Measurements from ENCODE around the gene TACO1. TPM values are rescaled to one million over a fixed set of nuclear protein-coding genes. Genes with fewer than 3 reads are reported as not detected.

The TACO1 gene
- total and polyA plus RNA-seq, 10 of the 15 experiments (the other 5 are each of a cell fraction or from before 2014, with no cell fraction given), result 8.5 to 38.6 (median 27.0) TPM

DNA sequence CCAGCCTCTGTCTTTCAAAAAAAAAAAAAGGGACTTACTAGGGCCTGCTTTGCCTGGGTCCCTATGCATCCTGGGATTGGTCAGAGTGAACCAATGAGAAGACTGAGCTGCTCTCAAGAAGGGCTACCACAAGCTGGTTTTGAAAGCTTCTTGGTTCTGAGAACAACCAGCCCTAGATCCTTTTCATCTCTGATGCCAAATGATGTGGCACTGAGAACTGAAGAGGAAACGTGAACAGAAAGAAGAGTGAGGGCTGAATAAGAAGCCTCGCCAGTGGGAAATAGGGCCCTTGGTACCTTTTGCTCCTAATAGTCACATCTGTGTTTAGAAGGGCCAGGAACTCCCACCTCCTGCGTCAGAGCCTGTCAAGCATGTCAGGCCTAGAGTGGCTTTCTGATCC, 10.7 kb downstream of the TACO1 start:
- no peaks in the 10 kb centered on the region for H3K27me3 ChIP-seq (replicated peaks in 1 of 2; ENCODE audit: control insufficient read depth in 2 of 2, insufficient read depth in 2 of 2, low read length in 1 of 2)
- POLR2A ChIA-PET, result interaction anchor here (0.6 to 1.9 kb wide), 2 partner anchors 93 to 186 kb away, joined by 3 to 6 read pairs; no protein-coding TSS in a partner anchor
- CTCF ChIA-PET, result interaction anchor here (0.6 to 8.1 kb wide), 44 partner anchors 10 to 530 kb away, joined by 3 to 162 read pairs (median 5); partner anchors contain the start of genes ACE, CYB561, DCAF7 and FTSJ3
- intact Hi-C loops (cut with micrococcal nuclease; ENCODE audit: unreplicated experiment), result no loop called here
- DNase-seq (ENCODE audit: low read depth, low spot score) (no peak), FAIRE-seq (no peak), ATAC-seq (peak; percentile 55)
- H3K9me3 ChIP-seq (replicated peaks; ENCODE audit: control insufficient read depth, insufficient read depth, low read length), result no peaks in the 10 kb centered on the region
- WGBS (ENCODE audit: insufficient coverage, insufficient replicate concordance, low lambda C conversion rate, missing lambda C conversion rate), result 3% methylated on average over 3 of the region's 3 CpGs
- no peak overlapping the region for H3K4me3 ChIP-seq
- no peak overlapping the region for H3K4me2 ChIP-seq (ENCODE audit: control insufficient read depth, insufficient read depth)
- H3K79me2 ChIP-seq (ENCODE audit: control insufficient read depth, insufficient read depth, low read length), result no peaks in the 10 kb centered on the region
- H3K9ac ChIP-seq (ENCODE audit: control insufficient read depth, insufficient read depth, low read length), result no peak overlapping the region
- in situ Hi-C loops (cut with MboI), result loop anchor here (5.0 kb wide), 1 partner anchor 189 kb away; no protein-coding TSS in a partner anchor
- no peaks in the 10 kb centered on the region for H3K4me1 ChIP-seq (ENCODE audit: control insufficient read depth, insufficient read depth, low read length)
- H3K36me3 ChIP-seq (ENCODE audit: control insufficient read depth in 2 of 2, insufficient read depth in 2 of 2, low read length in 1 of 2), result peaks cover 10 to 12% of the 10 kb centered on the region in 2 experiments; a peak in 3 of 4 replicates
- RAD21 ChIA-PET (ENCODE audit: unreplicated experiment), result interaction anchor here (0.6 to 2.8 kb wide), 25 partner anchors 10 to 686 kb away, joined by 3 to 42 read pairs (median 4); partner anchors contain the start of genes CYB561 and MAP3K3
- no peaks in the 10 kb centered on the region for H4K20me1 ChIP-seq (ENCODE audit: control insufficient read depth, insufficient read depth)
- no peak overlapping the region for H2AFZ ChIP-seq (ENCODE audit: control insufficient read depth, low read depth, low read length)
- H3K27ac ChIP-seq (ENCODE audit: control insufficient read depth, insufficient read depth), result no peak overlapping the region
- SMC1A ChIA-PET (ENCODE audit: uncharacterized antibody, unreplicated experiment), result interaction anchor here (0.7 to 5.4 kb wide), 23 partner anchors 10 to 218 kb away, joined by 3 to 82 read pairs (median 5); partner anchors contain the start of gene MAP3K3
- TF ChIP-seq NFYA (IDR thresholded peaks at IDR 0.05; ENCODE audit: borderline replicate concordance, low read depth, low read length), result no peak
- no peak for TF ChIP-seq PAX8 (IDR thresholded peaks at IDR 0.05)
- no peak for TF ChIP-seq TCF12 (IDR thresholded peaks at IDR 0.05; ENCODE audit: low read depth, low read length)
- TF ChIP-seq MTA3 (IDR thresholded peaks at IDR 0.05; ENCODE audit: borderline replicate concordance, low read length), result no peak
- TF ChIP-seq, protein P1, sequence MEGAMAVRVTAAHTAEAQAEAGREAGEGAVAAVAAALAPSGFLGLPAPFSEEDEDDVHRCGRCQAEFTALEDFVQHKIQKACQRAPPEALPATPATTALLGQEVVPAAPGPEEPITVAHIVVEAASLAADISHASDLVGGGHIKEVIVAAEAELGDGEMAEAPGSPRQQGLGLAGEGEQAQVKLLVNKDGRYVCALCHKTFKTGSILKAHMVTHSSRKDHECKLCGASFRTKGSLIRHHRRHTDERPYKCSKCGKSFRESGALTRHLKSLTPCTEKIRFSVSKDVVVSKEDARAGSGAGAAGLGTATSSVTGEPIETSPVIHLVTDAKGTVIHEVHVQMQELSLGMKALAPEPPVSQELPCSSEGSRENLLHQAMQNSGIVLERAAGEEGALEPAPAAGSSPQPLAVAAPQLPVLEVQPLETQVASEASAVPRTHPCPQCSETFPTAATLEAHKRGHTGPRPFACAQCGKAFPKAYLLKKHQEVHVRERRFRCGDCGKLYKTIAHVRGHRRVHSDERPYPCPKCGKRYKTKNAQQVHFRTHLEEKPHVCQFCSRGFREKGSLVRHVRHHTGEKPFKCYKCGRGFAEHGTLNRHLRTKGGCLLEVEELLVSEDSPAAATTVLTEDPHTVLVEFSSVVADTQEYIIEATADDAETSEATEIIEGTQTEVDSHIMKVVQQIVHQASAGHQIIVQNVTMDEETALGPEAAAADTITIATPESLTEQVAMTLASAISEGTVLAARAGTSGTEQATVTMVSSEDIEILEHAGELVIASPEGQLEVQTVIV (IDR thresholded peaks at IDR 0.05; ENCODE audit: borderline replicate concordance, partially characterized antibody), result no peak
- TF ChIP-seq POLR2A (IDR thresholded peaks at IDR 0.05; ENCODE audit: low read depth, low read length), result no peak
- TF ChIP-seq ZNF217 (IDR thresholded peaks at IDR 0.05), result no peak
- no peak for TF ChIP-seq MYB (IDR thresholded peaks at IDR 0.05; ENCODE audit: borderline replicate concordance, low read depth, low read length)
- TF ChIP-seq SMAD1 (IDR thresholded peaks at IDR 0.05; ENCODE audit: low read depth, partially characterized antibody), result no peak
- TF ChIP-seq SIX5 (IDR thresholded peaks at IDR 0.05; ENCODE audit: low read depth, low read length, severe bottlenecking), result no peak
- no peak for TF ChIP-seq MYC (IDR thresholded peaks at IDR 0.05; ENCODE audit: insufficient read depth, insufficient read length, insufficient replicate concordance, low read length, severe bottlenecking)
- BruUV-seq (replicated peaks), result no TSS peak
